Testis (tissue), 3 donors: Measurements from ENCODE around the gene DPH6. TPM values are rescaled to one million over a fixed set of nuclear protein-coding genes. Genes with fewer than 3 reads are reported as not detected.

ENCODE experiments used
- DNase-seq: peaks from one replicate; pipeline ENCODE4 v3.0.0-alpha.2; 2019
- H3K27ac ChIP-seq, 2 donors: fragments of 200-600 bp; sonication (generic); one replicate each; pipeline ENCODE4 v1.5.1; 2019
- H3K27me3 ChIP-seq: fragments of 200-600 bp; sonication (generic); one replicate; pipeline ENCODE4 v1.5.1; 2019
- H3K36me3 ChIP-seq: fragments of 200-600 bp; sonication (generic); one replicate; pipeline ENCODE4 v1.5.1; 2017; ENCODE audit warnings: low read depth; ENCODE audit errors: missing control alignments
- H3K4me1 ChIP-seq: fragments of 200-600 bp; sonication (generic); one replicate; pipeline ENCODE4 v1.5.1; 2019
- H3K4me3 ChIP-seq, 2 donors: fragments of 200-600 bp; sonication (generic); one replicate each; pipeline ENCODE4 v1.5.1; 2017 to 2019
- H3K9me3 ChIP-seq: fragments of 200-600 bp; sonication (generic); one replicate; pipeline ENCODE4 v1.5.1; 2017
- CTCF ChIP-seq, 3 experiments: fragments of 450-650 bp in 2 of 3; fragments of 200-600 bp in 1 of 3; sonication (generic) in 1 of 3; IDR thresholded peaks; one replicate each; pipeline ENCODE4 v1.5.1; 2016 to 2019; ENCODE audit warnings: antibody characterized with exemption in 3 of 3, mild to moderate bottlenecking in 2 of 3, moderate library complexity in 1 of 3
- POLR2A ChIP-seq: fragments of 450-650 bp; IDR thresholded peaks from one replicate; pipeline ENCODE4 v1.6.1; 2017; ENCODE audit warnings: antibody characterized with exemption, mild to moderate bottlenecking, moderate library complexity
- WGBS, 2 donors: methylation state at CpG; one replicate each; pipeline ENCODE4 v1.1.5; 2018; 5-methylcytosine and 5-hydroxymethylcytosine counted together
- intact Hi-C: fragments of 100-400 bp; cut with DNase I; formaldehyde crosslinking; loops from one replicate; pipeline ENCODE4 v1.15.1; 2023; ENCODE audit warnings: low total_unique reads
- polyA plus RNA-seq: library from polyadenylated mRNA; stranded (reverse); fragments of 350-450 nt; fragmentation: Illumina TruSeq; extraction: RNeasy Lipid Tissue Mini Kit (QIAGEN cat#74804); gene quantifications from one replicate; pipeline ENCODE4 v1.2.3, GENCODE V29; 2014; ENCODE audit warnings: low read depth, low replicate concordance; ENCODE audit not compliant: insufficient read depth
- total RNA-seq, 2 donors: library from RNA; depleted of rRNA; stranded (reverse); fragments of >200 nt; gene quantifications; one replicate each; pipeline ENCODE4 v1.2.3, GENCODE V29; 2016

The DPH6 gene
- total and polyA plus RNA-seq, 3 donors from 2014 or later, result 11.6 to 37.2 (median 30.8) TPM

GRCh38 chr15:35470441-35470840 lies 75.5 kb downstream of the DPH6 start:
- H3K4me3 ChIP-seq, result no peak overlapping the region
- intact Hi-C loops, result no loop called here
- TF ChIP-seq POLR2A (no peak), CTCF (IDR thresholded peaks at IDR 0.05) (no peak)
- no peak for DNase-seq
- H3K9me3 ChIP-seq, result no peaks in the 10 kb centered on the region
- H3K4me1 ChIP-seq, result no peaks in the 10 kb centered on the region
- H3K27me3 ChIP-seq, result no peaks in the 10 kb centered on the region
- WGBS, 2 donors, result 40 to 42% methylated on average over 7 of the region's 7 CpGs
- no peaks in the 10 kb centered on the region for H3K36me3 ChIP-seq
- peak overlapping the region in 1 of 2 donors; percentile 32 for H3K27ac ChIP-seq

- Histone ChIP-seq H3K36me3 (no peaks in the 10 kb centered on the region), H3K4me3 (no peak overlapping the region), H3K9me3 (no peaks in the 10 kb centered on the region), H3K27me3 (no peaks in the 10 kb centered on the region), H3K27ac (no peak overlapping the region), H3K4me1 (no peaks in the 10 kb centered on the region)
- WGBS, 2 donors, result 42 to 48% methylated on average over 2 of the region's 2 CpGs
- intact Hi-C loops, result no loop called here
- no peak for DNase-seq
- no peak for TF ChIP-seq CTCF (IDR thresholded peaks at IDR 0.05)
- no peak for TF ChIP-seq POLR2A
These were observed 79.5 kb downstream of the DPH6 start for GRCh38 chr15:35466476-35466875.

- intact Hi-C loops, result no loop called here
- Histone ChIP-seq H3K9me3 (no peaks in the 10 kb centered on the region), H3K4me3 (no peak overlapping the region), H3K27ac (no peak overlapping the region), H3K27me3 (no peaks in the 10 kb centered on the region), H3K36me3 (no peaks in the 10 kb centered on the region), H3K4me1 (no peaks in the 10 kb centered on the region)
- TF ChIP-seq POLR2A (no peak), CTCF (IDR thresholded peaks at IDR 0.05) (no peak)
- DNase-seq, result no peak
These were observed 80.2 kb downstream of the DPH6 start for GRCh38 chr15:35465783-35466182.

GRCh38 chr15:35460616-35461015 lies 85.3 kb downstream of the DPH6 start:
- WGBS, 2 donors, result 69 to 71% methylated on average over 4 of the region's 4 CpGs
- no peak for DNase-seq
- Histone ChIP-seq H3K36me3 (no peaks in the 10 kb centered on the region), H3K27ac (no peak overlapping the region), H3K27me3 (no peaks in the 10 kb centered on the region), H3K9me3 (no peaks in the 10 kb centered on the region), H3K4me3 (no peak overlapping the region), H3K4me1 (no peaks in the 10 kb centered on the region)
- TF ChIP-seq CTCF (IDR thresholded peaks at IDR 0.05) (no peak), POLR2A (no peak)
- intact Hi-C loops, result no loop called here

GRCh38 chr15:35458176-35458856 lies 87.6 kb downstream of the DPH6 start:
- H3K27ac ChIP-seq, result no peak overlapping the region
- 96 to 97% methylated on average over 7 of the region's 7 CpGs for WGBS, 2 donors
- H3K36me3 ChIP-seq, result no peaks in the 10 kb centered on the region
- DNase-seq, result no peak
- H3K4me3 ChIP-seq, result no peak overlapping the region
- H3K27me3 ChIP-seq, result no peaks in the 10 kb centered on the region
- H3K4me1 ChIP-seq, result no peaks in the 10 kb centered on the region
- intact Hi-C loops, result no loop called here
- TF ChIP-seq POLR2A (no peak), CTCF (IDR thresholded peaks at IDR 0.05) (no peak)
- no peaks in the 10 kb centered on the region for H3K9me3 ChIP-seq
